T-helper 9 cell (primary cell): ENCODE data around the gene CLASP2.

Experiments
- DNase-seq: peaks from one replicate; pipeline ENCODE4 v3.0.0-alpha.2; 2020

The CLASP2 gene

DNA sequence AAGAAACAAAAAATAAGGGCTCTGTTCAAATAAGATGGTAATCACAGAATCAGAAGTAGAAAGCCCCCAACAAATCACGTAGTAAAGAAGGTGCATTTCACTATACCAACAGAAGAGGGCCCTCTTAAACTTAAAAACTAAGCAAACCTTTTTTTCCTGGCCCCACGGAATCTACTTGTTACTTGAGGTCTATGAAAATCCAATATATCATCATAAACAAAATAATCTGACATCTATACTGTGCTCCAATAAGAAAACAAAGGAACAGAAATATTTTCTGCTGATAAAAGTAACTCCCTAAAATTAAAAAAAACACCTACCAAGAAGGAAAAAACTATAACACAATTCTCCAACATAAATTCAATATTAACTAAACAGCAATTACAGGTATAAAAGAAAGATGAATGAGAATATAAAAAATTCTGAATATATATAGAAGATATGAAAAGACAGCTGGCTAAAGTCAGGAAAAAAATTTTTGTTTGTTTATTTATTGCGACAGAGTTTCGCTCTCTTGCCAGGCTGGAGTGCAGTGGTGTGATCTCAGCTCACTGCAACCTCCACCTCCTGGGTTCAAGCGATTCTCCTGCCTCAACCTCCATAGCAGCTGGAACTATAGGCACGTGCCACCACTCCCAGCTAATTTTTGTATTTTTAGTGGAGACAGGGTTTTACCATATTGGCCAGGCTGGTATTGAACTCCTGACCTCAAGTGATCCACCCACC, 81.8 kb downstream of the CLASP2 start:
- no peak for DNase-seq

DNA sequence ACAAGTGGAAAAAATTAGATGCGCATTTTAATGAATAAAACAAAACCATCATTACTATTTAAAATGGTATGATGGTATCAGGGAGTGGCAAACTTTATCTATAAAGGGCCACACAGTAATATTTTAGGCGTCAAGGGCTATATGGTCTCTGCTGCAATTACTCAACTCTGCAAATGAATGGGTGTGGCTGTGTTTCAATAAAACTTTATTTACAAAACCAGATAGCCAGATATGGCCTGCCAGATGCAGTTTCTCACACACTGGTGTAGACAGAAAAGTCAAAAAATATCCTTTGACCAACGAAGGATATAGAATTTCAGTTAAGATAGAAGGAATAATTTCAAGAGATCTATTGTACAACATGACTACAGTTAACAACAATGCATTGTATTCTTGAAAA, 83.8 kb downstream of the CLASP2 start:
- no peak for DNase-seq

DNA sequence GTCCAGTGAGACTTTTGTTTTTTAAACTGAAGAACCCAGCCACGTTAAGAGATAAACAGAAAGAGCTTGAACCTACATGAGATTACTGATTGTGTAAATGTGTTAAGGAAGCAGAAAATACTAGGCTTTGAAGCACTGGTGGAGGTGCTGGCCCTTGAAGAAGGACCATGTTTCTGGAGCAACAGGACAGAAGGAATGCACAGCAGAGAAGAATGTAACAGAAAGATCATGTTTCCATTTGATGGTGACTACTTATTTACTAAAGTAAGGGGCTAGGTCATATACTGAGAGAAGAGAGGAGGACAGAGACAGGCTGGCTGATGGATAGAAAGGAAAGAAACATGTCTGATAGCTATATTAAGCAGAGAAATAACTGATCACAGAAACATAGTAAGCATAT, 88.8 kb downstream of the CLASP2 start:
- DNase-seq: no peak

DNA sequence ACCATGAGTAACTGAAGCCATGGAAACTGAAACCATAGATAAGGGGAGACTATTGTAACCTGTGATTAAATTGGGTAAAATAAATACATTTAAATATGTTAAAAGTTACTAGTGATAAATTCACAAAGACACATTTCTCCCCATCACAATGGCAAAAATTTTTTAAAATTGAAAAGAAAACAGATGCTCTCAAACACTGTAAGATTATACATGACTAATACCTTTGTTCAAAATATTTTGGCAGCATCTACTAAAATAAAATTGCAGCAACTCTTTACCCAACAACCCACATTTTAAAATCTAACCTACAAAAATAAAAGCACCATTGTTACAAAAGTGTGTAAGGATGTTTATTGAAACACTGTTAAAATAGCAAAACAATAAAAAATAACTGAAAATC, 93.3 kb downstream of the CLASP2 start:
- no peak for DNase-seq

DNA sequence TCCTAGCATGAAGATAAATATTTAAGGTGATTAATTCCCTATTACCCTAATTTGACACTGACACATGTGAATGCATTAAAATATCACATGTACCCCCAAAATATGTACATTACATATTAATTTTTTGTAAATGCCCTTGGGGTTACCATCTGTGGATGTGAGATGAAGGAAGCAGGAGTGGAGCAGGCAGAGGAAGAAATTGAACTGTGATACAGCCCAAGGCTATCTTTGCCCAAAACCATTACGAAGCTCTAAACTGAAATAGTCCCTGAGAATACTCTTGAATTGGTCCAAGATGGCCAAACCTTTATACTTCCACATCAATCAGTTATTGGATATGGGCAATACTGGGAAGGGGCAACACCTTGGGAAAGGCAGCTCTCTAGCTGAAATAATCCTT, 105.0 kb downstream of the CLASP2 start:
- DNase-seq: no peak

DNA sequence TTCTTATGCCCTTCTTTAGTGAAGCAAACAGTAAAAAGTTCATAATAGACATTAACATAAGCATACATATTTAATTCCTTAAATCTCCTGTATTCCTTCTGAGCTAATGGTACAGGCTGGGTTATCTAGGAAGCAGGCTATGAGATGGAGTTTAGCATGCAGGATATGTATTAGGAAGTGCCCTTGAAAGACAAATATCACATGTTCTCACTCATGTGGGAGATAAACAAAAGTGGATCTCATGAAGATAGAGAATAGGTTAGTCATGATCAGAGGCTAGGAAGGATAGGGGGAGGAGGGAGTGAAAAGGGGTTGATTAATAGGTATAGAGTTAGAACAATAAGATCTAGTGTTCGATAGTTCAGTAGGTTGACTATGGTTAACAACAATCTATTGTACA, 105.4 kb downstream of the CLASP2 start:
- DNase-seq: no peak

DNA sequence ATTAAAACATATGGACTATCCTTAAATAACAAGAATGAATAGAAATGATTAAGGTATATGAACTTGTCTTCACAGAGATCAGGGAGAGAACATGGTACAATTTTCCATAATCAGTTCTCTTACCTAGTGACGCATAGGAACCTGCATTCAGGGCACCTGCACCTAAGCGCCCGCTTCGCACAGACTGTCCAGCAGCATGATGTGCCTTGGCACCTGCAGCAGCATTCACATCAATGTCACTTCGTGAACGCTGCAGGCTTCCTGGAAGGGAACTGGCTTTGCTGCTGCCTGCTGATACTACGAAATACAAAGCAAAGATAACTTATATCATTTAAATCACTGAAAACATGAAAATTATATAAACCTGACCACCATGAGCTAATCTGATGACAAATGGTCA, 115.2 kb downstream of the CLASP2 start:
- DNase-seq: no peak

DNA sequence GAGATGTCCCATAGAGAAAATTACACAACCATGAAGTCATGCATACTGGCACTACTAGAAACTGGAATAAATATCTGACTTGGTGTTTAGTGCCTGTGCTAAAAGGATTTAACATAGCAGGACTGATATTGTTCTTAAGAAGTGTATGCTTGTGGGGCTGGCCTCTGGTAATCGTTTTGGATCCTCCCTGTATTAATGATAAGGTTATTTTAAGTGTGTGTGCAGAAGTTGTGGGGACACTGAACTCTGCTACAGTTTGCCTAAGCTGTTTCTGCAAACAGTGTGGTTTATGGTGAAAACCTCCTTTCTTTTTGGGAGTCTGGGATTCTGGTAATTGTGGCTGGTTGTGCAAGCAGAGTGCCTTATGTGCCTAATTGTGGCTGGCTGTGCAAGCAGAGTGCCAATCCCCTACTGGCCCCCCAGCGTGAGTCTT, 120.8 kb downstream of the CLASP2 start:
- no peak for DNase-seq

DNA sequence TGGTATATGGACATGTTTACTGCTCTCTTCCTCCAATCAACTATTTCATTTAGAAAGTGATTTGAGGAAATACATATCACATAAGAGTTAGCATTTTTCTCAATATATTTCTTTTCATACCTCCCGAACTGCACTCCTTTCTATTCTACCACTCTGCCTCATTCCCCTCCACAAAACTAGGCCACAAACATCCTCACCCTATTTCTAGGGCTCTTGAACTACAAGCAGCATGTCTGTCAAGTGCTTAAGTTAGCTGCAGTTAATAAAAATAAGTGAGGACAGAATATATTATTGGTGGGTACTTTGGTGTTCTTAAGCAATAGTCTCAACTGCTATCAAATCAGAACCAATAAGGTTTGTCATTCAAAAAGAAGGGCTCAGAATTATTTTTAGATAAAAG, 125.1 kb downstream of the CLASP2 start:
- no peak for DNase-seq

DNA sequence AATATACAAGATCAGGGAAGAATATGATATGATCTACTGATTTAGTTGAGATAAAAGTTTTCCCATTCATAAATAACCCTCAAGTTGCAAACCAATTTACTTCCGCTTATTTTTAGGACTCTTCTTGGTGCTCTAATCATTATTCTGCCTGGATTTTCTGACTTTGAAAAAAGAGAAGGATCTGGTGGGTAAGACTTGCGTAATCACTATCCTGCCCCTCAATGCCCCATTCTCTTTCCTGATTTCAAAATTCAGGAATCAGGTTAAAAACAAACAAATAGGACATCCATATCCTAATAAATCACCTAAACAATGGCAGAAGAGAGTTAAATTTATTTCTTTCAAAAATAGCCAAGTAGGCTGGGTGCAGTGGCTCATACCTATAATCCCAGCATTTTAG, 127.5 kb downstream of the CLASP2 start:
- DNase-seq: no peak

DNA sequence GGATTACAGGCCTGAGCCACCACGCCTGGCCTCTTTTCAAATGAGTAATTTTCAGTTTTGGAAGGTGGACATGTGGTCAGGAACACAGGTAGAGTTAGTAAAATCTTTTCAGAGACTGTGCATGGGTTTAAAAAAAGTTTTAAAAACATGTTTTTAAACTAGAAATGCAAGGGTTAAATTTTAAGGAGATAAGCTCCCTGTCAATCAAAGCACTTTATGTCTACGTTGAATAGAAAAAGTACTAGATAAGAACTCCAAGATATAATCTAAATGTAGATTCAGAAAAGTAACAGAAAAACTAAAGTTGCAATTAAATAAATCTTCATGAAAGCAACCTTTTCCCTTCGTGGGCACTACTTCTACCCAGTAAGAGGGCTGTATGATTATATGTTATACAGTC, 131.7 kb downstream of the CLASP2 start:
- no peak for DNase-seq

DNA sequence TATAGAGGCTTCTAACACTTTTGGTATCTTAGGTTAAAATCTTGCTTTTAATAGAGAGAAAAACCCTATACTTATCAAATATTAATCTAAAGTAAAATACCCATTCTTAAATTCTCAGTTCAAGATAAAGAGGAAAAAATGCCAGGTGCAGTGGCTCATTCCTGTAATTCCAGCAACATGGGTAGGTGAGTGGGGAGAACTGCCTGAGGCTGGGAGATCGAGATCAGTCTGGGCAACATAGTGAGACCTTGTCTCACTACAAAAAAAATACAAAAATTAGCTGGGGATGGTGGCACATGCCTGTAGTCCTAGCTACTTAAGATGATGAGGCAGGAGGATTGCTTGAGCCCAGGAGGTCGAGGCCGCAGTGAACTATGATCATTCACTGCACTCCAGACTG, 135.8 kb downstream of the CLASP2 start:
- DNase-seq: no peak

DNA sequence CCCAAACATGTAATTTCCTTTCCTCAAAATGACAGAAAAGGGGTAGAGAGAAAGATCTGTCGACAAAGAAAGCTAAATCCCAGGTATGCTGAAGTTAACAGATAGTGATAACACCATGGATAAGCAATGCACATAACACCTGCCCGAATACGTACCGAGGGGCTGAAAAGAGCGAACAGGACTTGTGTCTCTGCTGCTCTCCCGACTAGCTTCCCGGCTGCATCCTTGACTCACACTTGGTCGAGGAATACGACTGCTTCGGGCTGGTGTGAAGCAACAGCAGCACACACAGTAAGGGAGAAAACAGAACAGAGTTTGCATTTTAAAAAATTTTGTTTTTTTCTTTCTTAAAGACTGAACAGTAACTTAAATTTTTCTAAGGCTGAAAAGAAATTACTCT, 136.4 kb downstream of the CLASP2 start:
- DNase-seq: no peak

DNA sequence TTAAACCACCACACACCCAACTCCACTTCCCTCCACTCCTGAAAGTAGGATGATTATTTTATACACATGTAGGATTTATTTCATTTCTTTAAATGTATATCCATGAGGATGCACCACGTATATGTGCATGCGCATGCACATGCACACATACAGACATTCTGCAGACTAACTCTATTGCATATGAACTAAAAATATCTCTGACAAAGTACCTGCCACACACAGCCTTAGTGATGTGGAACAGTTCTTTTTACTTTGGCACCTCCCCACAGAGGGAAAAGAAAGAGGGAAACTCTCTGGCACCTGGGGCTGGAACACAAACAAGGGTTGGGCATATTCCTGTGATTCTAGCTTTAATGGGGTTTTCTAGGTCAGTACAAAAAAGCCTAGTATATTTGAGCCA, 138.2 kb downstream of the CLASP2 start:
- DNase-seq: no peak

DNA sequence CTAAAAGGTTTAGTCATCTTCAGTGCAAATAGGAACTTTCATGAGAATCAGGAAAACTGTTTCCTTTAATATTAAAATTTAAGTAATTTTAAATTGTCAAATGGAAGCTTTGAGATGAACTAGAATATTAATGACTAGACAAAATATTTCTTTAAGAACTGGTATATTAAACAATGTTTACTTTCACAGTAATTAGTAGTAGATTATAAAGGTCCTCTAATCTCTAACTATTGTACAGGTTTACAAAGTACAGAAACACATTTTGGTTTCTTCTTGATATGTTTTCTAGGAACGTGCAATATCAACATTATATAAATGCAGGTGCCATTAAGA, 138.9 kb downstream of the CLASP2 start:
- DNase-seq: no peak

DNA sequence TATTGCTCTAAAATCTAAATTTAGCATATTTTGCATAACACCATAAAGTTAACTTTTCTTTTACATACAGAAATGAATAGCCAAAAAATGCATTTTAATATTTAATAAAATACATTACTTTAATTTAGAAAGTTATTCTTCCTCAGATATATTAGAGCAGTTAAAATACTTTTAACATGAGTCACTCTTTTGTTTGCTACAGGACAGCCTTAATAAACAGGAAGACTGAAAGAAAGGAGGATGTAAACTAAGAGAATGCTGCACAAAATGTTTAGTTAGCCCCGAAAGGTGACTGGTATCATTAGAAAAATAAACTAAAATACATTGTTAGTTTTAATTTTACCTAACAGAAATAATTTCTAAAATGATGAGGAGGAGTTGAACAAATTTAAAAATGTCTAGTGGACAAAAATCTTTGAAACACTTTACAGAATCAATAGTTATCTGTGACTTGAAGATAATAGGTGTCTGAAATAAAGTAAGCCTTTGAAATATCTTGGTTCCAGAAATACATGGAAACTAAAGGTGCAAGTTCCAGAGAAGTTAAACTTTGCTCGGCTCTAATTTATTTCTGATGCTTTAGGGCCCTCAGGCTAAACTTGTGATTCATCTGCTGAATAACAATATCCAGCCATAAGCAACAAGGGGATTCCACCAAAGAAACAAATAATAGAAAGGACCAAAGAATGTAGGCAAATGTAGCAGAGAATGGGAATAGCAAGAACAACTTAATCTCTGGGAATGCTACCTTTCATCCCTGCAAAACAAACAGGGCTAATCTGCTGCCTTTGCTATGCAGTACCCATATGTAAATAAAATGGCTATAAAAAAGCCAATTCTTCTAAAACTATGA, 139.5 kb downstream of the CLASP2 start:
- DNase-seq: no peak

DNA sequence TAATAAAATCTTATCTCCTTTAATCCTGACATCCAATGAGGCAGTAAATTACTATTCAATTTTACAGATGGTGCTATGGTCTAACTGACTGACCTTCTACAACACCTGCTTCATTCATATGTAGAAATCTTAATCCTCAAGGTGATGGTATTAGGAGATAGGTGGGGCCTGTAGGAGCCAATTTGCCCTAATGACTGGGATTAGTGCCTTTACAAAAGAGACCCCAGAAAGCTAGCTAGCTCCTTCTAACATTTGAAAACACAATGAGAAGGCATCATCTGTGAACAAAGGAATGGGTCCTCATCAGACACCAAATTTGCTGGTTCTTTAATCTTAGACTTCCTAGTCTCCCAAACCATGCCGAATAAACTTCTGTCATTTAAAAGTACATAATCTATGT, 140.5 kb downstream of the CLASP2 start:
- DNase-seq: no peak

DNA sequence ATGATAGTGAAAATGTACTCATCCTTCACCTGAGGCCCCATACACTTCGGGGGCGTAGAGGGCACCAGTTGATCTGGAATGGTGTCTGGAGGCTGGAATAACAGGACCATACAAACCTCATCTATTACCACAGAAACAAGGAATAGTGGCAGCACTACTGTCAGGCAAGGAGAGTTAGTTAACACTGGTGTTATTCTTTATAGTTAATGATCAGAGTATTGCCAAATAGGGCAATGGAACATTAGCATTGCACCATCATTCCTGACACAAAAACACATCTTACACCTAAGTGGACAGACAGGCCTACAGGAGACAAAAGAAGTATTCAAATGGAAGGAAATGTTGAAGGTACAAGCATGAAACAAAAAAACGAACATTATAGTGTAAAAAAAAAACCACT, 140.9 kb downstream of the CLASP2 start:
- no peak for DNase-seq

DNA sequence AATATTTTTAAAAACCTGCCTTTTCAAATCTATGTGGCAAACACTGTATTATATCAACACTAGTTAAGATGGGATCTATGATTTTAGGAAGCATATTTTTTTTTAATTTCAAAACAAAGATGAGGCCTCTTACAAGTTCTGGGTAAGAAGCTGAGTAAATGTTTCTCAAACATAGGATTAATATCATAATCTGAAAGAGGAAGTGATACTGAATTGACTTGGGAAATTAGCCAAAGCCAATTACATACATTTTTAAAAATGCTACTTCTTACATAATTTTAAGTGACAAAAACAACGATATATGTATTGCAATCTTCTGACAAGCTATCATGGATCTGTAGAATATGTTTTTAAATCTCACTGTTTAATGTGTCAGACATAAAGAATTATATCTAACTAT, 142.7 kb downstream of the CLASP2 start:
- DNase-seq: no peak

DNA sequence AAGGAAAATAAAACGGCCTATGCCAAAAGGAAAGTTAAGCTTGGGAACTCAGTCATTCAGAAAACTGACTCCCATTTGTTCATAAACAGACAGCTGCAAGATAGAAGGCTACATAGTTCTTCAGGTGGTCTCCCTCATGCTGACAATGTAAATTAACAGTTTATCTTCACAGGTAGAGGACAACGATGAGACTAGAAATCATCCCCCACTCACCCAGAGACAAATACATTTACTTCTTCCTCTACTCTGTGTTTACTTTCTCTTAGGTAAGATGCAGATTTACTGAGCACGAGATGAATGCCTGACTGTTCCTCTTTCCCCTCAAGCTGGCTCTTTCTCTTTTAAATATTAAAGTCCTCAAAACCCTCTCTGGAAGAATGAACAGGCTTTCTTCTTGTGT, 160.2 kb downstream of the CLASP2 start:
- DNase-seq: no peak

DNA sequence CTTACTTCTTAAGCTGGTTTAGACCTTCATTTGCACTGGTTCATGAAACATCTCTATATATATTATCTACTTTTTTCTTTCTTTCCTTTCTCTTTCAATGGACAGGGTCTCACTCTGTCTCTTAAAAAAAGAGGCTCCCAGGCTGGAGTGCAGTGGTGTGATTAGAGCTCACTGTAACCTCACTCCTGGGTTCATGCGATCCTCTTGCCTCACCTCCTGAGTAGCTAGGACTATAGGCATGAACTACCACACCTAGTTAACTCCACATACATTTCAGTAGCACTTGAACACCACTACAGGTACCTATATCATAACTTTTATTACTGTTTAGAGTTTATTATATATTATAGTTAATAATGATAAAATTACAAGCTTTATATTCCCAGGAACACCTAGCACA, 160.8 kb downstream of the CLASP2 start:
- no peak for DNase-seq

DNA sequence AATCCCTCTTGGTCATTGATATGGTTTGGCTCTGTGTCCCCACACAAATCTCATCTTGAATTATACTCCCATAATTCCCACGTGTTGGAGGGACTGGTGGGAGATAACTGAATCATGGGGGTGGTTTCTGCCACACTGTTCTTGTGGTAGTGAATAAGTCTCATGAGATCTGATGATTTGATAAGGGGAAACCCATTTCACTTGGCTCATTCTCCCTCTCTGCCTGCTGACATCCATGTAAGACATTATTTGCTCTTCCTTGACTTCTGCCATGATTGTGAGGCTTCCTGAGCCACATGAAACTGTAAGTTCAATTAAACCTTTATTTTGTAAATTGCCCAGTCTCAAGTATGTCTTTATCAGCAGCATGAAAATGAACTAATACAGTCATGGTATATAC, 171.0 kb downstream of the CLASP2 start:
- DNase-seq: no peak

DNA sequence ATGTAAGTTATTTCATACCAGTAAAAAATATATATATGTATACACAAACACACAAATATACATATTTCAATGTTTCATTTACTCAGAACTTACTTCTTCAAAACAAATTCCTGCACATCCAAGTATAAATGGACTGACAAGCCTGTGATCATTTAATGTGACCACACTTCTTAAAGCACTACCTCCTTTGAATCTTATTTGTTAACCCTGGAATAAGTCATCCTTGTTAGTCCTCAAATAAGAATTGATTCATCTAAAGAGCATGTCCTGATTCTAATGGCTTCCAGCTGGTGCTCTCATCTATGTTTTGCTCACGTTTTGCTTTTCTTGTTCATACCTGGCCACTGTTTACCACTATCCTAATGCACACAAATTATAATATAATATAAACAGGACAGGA, 173.9 kb downstream of the CLASP2 start:
- DNase-seq: no peak

DNA sequence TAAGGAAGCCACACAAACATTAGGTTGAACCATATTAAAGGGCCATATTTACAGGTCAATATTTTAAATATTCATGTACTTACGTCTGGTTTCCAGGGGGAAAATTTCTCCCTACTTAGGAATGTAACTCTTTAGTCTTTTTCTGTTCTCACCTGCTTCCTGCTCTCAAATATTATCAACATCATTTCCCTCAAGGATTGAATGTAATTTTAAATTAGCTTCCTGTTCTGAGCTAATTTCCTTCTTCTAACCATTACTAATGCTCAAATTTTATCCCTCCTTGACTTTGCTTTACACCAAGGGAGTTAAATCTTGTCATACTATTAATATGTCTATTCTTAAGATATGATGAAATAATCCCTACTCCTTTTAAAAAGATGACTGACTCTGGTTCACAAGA, 174.5 kb downstream of the CLASP2 start:
- DNase-seq: no peak

DNA sequence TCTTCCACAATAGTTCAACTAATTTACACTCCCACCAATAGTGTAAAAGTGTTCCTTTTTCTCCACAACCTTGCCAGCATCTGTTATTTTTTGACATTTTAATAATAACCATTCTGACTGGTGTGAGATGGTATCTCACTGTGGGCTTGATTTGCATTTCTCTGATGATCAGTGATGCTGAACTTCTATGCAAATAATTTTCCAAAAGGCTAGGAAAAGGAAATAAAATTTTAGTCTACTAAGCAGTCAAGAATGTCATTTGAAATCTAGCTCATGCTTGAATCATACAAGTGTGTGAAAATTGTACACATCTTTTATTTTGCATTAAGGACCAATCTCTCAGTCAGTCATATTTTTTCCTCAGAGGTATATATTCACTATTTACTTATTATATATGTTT, 176.1 kb downstream of the CLASP2 start:
- no peak for DNase-seq
